H1 (cell line): Measurements from ENCODE around the gene SPACA7. TPM values are rescaled to one million over a fixed set of nuclear protein-coding genes. Genes with fewer than 3 reads are reported as not detected.

Experiments used
- ATF3 ChIP-seq: IDR thresholded peaks from 2 replicates; pipeline ENCODE4 v1.6.1; 2011; ENCODE audit warnings: low read depth, mild to moderate bottlenecking, low read length; ENCODE audit not compliant: insufficient read depth
- CEBPB ChIP-seq: IDR thresholded peaks from 2 replicates; pipeline ENCODE4 v1.6.1; 2012; ENCODE audit warnings: low read depth, low read length
- JUND ChIP-seq: IDR thresholded peaks from 2 replicates; pipeline ENCODE4 v1.6.1; 2011; ENCODE audit warnings: mild to moderate bottlenecking, improper control_type of control experiment, low read length
- TAF1 ChIP-seq: IDR thresholded peaks from 2 replicates; pipeline ENCODE4 v1.6.1; 2011; ENCODE audit warnings: mild to moderate bottlenecking, low read depth, low read length
- polyA plus RNA-seq, 7 experiments: library from polyadenylated mRNA; depleted of rRNA in 3 of 7; stranded (reverse) in 5 of 7; unstranded in 2 of 7; fragments of >200 nt in 5 of 7; fragments of 200-250 nt in 2 of 7; gene quantifications; 1 replicate in 5 of 7; 2 replicates in 1 of 7; 4 replicates in 1 of 7; pipeline versions ENCODE4 v1.2.1 to v1.2.3, GENCODE V29; 2011 to 2013; ENCODE audit warnings: missing spikeins in 2 of 7, mixed read lengths in 2 of 7
- total RNA-seq: library from RNA; stranded (reverse); fragmentation: NEBNext Ultra II Directional; extraction: Animal tissue kit (Norgen Biotek cat#: 25700); gene quantifications from 2 replicates; pipeline ENCODE4 v1.2.1, GENCODE V29; 2021

SPACA7 gene
- total and polyA plus RNA-seq, 2 of the 8 experiments (the other 6 are each of a cell fraction or from before 2014, with no cell fraction given): not detected

GRCh38 chr13:112328936-112329335, 47.2 kb upstream of the SPACA7 start (continued):
- TF ChIP-seq ATF3 (no peak), CEBPB (no peak), TAF1 (no peak), JUND (no peak)
